ENCODE data around the gene NRDE2.

NRDE2 gene

GRCh38 chr14:90321891-90322290 lies 9.8 kb downstream of the NRDE2 start:
- Histone ChIP-seq H3K9me3 (ENCODE audit: control insufficient read depth, insufficient read depth, low read depth, low read length) (no peaks in the 10 kb centered on the region; the same call in 1 of the 2 replicates), H3K36me3 (ENCODE audit: control insufficient read depth in 2 of 2, insufficient read depth in 1 of 2, low read length in 2 of 2) (peaks cover 12 to 24% of the 10 kb centered on the region in 2 experiments), H3K4me1 (ENCODE audit: control insufficient read depth, insufficient read depth, low read length) (no peaks in the 10 kb centered on the region), H3K27ac (ENCODE audit: extremely low read depth, low read depth, low read length) (no peak overlapping the region), H3K4me3 (ENCODE audit: low read depth, low read length) (no peak overlapping the region)
- peak; percentile 71 for TF ChIP-seq ZNF341 (tag by site-specific recombination; IDR thresholded peaks at IDR 0.05; ENCODE audit: low read depth)
- no peak for TF ChIP-seq ZNF704 (tag by site-specific recombination; IDR thresholded peaks at IDR 0.05)
- POLR2A ChIA-PET, result interaction anchor here (1.3 kb wide), 1 partner anchor 9 kb away, joined by 4 read pairs; no protein-coding TSS in a partner anchor
- CTCF ChIA-PET, result interaction anchor here (1.0 kb wide), 1 partner anchor 86 kb away, joined by 3 read pairs; no protein-coding TSS in a partner anchor

GRCh38 chr14:90319634-90320541 lies 11.9 kb downstream of the NRDE2 start:
- ChIA-PET CTCF (interaction anchor here (0.7 to 1.9 kb wide), 3 partner anchors 12 to 561 kb away, joined by 3 to 7 read pairs (median 4); no protein-coding TSS in a partner anchor), POLR2A (no interaction called here)
- TF ChIP-seq ZNF140 (tag by site-specific recombination; IDR thresholded peaks at IDR 0.05), result peak; percentile 99
- TF ChIP-seq OSR2 (tag by site-specific recombination; IDR thresholded peaks at IDR 0.05), result no peak
- Histone ChIP-seq H3K9me3 (ENCODE audit: control insufficient read depth, insufficient read depth, low read depth, low read length) (no peaks in the 10 kb centered on the region; the same call in 1 of the 2 replicates), H3K4me3 (ENCODE audit: low read depth, low read length) (no peak overlapping the region), H3K36me3 (ENCODE audit: control insufficient read depth in 2 of 2, insufficient read depth in 1 of 2, low read length in 2 of 2) (peaks cover 32 to 42% of the 10 kb centered on the region in 2 experiments), H3K4me1 (ENCODE audit: control insufficient read depth, insufficient read depth, low read length) (no peaks in the 10 kb centered on the region), H3K27ac (ENCODE audit: extremely low read depth, low read depth, low read length) (no peak overlapping the region)

GRCh38 chr14:90319173-90319572 lies 12.6 kb downstream of the NRDE2 start:
- TF ChIP-seq ZNF664 (tag by site-specific recombination; IDR thresholded peaks at IDR 0.05) (peak; percentile 53; the same call in 1 of the 2 replicates), PRDM6 (tag by site-specific recombination; IDR thresholded peaks at IDR 0.05) (0 out of 2 replicates have a peak, but pooled peaks have one; percentile 7), ZSCAN30 (tag by site-specific recombination; IDR thresholded peaks at IDR 0.05) (no peak)
- Histone ChIP-seq H3K36me3 (ENCODE audit: control insufficient read depth in 2 of 2, insufficient read depth in 1 of 2, low read length in 2 of 2) (peaks cover 39 to 45% of the 10 kb centered on the region in 2 experiments), H3K4me3 (ENCODE audit: low read depth, low read length) (no peak overlapping the region), H3K4me1 (ENCODE audit: control insufficient read depth, insufficient read depth, low read length) (no peaks in the 10 kb centered on the region), H3K9me3 (ENCODE audit: control insufficient read depth, insufficient read depth, low read depth, low read length) (no peaks in the 10 kb centered on the region; the same call in 1 of the 2 replicates), H3K27ac (ENCODE audit: extremely low read depth, low read depth, low read length) (no peak overlapping the region)
- ChIA-PET CTCF (interaction anchor here (0.7 to 1.9 kb wide), 2 partner anchors 80 to 562 kb away, joined by 4 to 7 read pairs; no protein-coding TSS in a partner anchor), POLR2A (no interaction called here)

GRCh38 chr14:90318016-90318415 lies 13.7 kb downstream of the NRDE2 start:
- no peak overlapping the region for H3K4me3 ChIP-seq (ENCODE audit: low read depth, low read length)
- peaks cover 45 to 54% of the 10 kb centered on the region in 2 experiments for H3K36me3 ChIP-seq (ENCODE audit: control insufficient read depth in 2 of 2, insufficient read depth in 1 of 2, low read length in 2 of 2)
- ChIA-PET CTCF (interaction anchor here (0.8 to 1.6 kb wide), 2 partner anchors 16 to 1266 kb away, joined by 4 read pairs; no protein-coding TSS in a partner anchor), POLR2A (no interaction called here)
- H3K9me3 ChIP-seq (ENCODE audit: control insufficient read depth, insufficient read depth, low read depth, low read length), result no peaks in the 10 kb centered on the region; the same call in 1 of the 2 replicates
- H3K4me1 ChIP-seq (ENCODE audit: control insufficient read depth, insufficient read depth, low read length), result no peaks in the 10 kb centered on the region
- H3K27ac ChIP-seq (ENCODE audit: extremely low read depth, low read depth, low read length), result no peak overlapping the region
- TF ChIP-seq ZNF266 (tag by site-specific recombination; IDR thresholded peaks at IDR 0.05; ENCODE audit: low read depth) (no peak), ZBTB48 (tag by site-specific recombination; IDR thresholded peaks at IDR 0.05) (no peak)
